ENCODE data around the gene ANP32B.

DNA sequence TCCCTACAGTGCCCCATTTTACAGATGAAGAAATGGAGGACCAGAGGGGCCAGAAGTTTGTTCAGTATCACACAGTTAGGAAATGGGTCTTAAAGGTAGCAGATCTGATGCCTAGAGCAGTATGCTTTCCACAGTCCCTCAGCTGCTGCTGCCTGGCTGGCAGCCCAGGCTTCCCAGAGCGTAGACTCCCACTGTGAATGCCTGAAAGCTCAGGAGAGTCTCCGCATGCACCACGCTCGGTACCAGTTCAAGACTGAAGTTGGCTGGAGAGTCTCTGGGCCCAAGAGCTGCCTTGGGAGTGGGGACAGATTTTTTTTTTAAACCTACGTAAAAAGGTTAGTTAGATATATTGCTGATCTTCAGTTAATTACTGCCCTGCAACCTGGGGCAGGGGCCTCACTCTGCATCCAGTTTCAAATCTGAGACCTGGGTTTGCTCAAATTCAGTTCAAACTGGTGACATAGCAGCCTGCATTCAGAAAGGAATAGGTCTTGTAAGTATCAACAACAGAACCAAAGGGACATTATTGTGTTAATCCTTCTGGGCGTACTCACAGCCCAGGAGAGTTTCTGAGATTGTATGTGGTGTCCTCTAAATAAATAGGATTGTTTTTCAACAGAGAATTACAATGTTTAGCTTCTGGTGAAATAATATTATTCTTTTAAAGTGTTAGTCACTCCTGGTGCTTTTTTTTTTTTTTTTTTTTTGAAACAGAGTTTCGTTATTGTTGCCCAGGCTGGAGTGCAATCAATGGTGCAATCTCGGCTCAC, 81.7 kb downstream of the ANP32B start:
- TF ChIP-seq, protein P1, sequence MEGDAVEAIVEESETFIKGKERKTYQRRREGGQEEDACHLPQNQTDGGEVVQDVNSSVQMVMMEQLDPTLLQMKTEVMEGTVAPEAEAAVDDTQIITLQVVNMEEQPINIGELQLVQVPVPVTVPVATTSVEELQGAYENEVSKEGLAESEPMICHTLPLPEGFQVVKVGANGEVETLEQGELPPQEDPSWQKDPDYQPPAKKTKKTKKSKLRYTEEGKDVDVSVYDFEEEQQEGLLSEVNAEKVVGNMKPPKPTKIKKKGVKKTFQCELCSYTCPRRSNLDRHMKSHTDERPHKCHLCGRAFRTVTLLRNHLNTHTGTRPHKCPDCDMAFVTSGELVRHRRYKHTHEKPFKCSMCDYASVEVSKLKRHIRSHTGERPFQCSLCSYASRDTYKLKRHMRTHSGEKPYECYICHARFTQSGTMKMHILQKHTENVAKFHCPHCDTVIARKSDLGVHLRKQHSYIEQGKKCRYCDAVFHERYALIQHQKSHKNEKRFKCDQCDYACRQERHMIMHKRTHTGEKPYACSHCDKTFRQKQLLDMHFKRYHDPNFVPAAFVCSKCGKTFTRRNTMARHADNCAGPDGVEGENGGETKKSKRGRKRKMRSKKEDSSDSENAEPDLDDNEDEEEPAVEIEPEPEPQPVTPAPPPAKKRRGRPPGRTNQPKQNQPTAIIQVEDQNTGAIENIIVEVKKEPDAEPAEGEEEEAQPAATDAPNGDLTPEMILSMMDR (IDR thresholded peaks at IDR 0.05): no peak
- TF ChIP-seq, protein P2, sequence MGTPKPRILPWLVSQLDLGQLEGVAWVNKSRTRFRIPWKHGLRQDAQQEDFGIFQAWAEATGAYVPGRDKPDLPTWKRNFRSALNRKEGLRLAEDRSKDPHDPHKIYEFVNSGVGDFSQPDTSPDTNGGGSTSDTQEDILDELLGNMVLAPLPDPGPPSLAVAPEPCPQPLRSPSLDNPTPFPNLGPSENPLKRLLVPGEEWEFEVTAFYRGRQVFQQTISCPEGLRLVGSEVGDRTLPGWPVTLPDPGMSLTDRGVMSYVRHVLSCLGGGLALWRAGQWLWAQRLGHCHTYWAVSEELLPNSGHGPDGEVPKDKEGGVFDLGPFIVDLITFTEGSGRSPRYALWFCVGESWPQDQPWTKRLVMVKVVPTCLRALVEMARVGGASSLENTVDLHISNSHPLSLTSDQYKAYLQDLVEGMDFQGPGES (IDR thresholded peaks at IDR 0.05; ENCODE audit: low read depth, low read length): no peak
- TF ChIP-seq, protein P3, sequence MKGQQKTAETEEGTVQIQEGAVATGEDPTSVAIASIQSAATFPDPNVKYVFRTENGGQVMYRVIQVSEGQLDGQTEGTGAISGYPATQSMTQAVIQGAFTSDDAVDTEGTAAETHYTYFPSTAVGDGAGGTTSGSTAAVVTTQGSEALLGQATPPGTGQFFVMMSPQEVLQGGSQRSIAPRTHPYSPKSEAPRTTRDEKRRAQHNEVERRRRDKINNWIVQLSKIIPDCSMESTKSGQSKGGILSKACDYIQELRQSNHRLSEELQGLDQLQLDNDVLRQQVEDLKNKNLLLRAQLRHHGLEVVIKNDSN (IDR thresholded peaks at IDR 0.05; ENCODE audit: borderline replicate concordance, low read depth): no peak
- TF ChIP-seq EZH2phosphoT487 (IDR thresholded peaks at IDR 0.05; ENCODE audit: borderline replicate concordance, low read depth): no peak
- TF ChIP-seq JUND (IDR thresholded peaks at IDR 0.05): no peak
- TF ChIP-seq, protein P4, sequence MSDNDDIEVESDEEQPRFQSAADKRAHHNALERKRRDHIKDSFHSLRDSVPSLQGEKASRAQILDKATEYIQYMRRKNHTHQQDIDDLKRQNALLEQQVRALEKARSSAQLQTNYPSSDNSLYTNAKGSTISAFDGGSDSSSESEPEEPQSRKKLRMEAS (IDR thresholded peaks at IDR 0.05; ENCODE audit: low read depth): no peak
- TF ChIP-seq RCOR1 (IDR thresholded peaks at IDR 0.05; ENCODE audit: low read length): no peak
- no peak for TF ChIP-seq GATA2 (CRISPR knock-in tag; IDR thresholded peaks at IDR 0.05)
- TF ChIP-seq, protein P5, sequence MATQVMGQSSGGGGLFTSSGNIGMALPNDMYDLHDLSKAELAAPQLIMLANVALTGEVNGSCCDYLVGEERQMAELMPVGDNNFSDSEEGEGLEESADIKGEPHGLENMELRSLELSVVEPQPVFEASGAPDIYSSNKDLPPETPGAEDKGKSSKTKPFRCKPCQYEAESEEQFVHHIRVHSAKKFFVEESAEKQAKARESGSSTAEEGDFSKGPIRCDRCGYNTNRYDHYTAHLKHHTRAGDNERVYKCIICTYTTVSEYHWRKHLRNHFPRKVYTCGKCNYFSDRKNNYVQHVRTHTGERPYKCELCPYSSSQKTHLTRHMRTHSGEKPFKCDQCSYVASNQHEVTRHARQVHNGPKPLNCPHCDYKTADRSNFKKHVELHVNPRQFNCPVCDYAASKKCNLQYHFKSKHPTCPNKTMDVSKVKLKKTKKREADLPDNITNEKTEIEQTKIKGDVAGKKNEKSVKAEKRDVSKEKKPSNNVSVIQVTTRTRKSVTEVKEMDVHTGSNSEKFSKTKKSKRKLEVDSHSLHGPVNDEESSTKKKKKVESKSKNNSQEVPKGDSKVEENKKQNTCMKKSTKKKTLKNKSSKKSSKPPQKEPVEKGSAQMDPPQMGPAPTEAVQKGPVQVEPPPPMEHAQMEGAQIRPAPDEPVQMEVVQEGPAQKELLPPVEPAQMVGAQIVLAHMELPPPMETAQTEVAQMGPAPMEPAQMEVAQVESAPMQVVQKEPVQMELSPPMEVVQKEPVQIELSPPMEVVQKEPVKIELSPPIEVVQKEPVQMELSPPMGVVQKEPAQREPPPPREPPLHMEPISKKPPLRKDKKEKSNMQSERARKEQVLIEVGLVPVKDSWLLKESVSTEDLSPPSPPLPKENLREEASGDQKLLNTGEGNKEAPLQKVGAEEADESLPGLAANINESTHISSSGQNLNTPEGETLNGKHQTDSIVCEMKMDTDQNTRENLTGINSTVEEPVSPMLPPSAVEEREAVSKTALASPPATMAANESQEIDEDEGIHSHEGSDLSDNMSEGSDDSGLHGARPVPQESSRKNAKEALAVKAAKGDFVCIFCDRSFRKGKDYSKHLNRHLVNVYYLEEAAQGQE (IDR thresholded peaks at IDR 0.05; ENCODE audit: low read depth, low read length): no peak
- TF ChIP-seq SIN3A (IDR thresholded peaks at IDR 0.05; ENCODE audit: borderline replicate concordance, low read depth, low read length): no peak
- no peak for TF ChIP-seq CHD2 (IDR thresholded peaks at IDR 0.05; ENCODE audit: low read length, partially characterized antibody)

All from SK-N-SH (cell line).